HEK293 (cell line): Measurements from ENCODE around the gene SLC10A6.

ENCODE experiments used
- BCL11B ChIP-seq: fragments of 450-650 bp; formaldehyde crosslinking; IDR thresholded peaks from 2 replicates; pipeline ENCODE4 v1.5.1; 2016; ENCODE audit warnings: low read depth, missing biosample characterization, missing genetic modification characterization
- FEZF1 ChIP-seq: fragments of 450-650 bp; formaldehyde crosslinking; IDR thresholded peaks from 2 replicates; pipeline ENCODE4 v1.5.1; 2016; ENCODE audit warnings: missing biosample characterization, missing genetic modification characterization
- GFI1B ChIP-seq: fragments of 450-650 bp; formaldehyde crosslinking; IDR thresholded peaks from 2 replicates; pipeline ENCODE4 v1.5.1; 2016; ENCODE audit warnings: missing biosample characterization, missing genetic modification characterization
- HOXC10 ChIP-seq: sonication (generic); formaldehyde crosslinking; IDR thresholded peaks from 2 replicates; pipeline ENCODE4 v1.8.1; 2023; ENCODE audit warnings: mild to moderate bottlenecking, missing genetic modification reagents
- KLF1 ChIP-seq: fragments of 450-650 bp; formaldehyde crosslinking; IDR thresholded peaks from 2 replicates; pipeline ENCODE4 v1.5.1; 2016; ENCODE audit warnings: missing biosample characterization, missing genetic modification characterization
- KLF17 ChIP-seq: fragments of 450-650 bp; formaldehyde crosslinking; IDR thresholded peaks from 2 replicates; pipeline ENCODE4 v1.5.1; 2016; ENCODE audit warnings: missing biosample characterization, missing genetic modification characterization
- RBAK ChIP-seq: fragments of 450-650 bp; formaldehyde crosslinking; IDR thresholded peaks from 2 replicates; pipeline ENCODE4 v1.5.1; 2016; ENCODE audit warnings: missing biosample characterization, missing genetic modification characterization
- SCRT2 ChIP-seq: fragments of 450-650 bp; formaldehyde crosslinking; IDR thresholded peaks from 2 replicates; pipeline ENCODE4 v1.5.1; 2016; ENCODE audit warnings: missing biosample characterization, missing genetic modification characterization
- SETDB1 ChIP-seq: IDR thresholded peaks from one replicate; pipeline ENCODE4 v1.6.1; 2017; ENCODE audit warnings: mild to moderate bottlenecking, low read length, moderate library complexity, mixed read lengths; ENCODE audit not compliant: insufficient read length
- SP3 ChIP-seq: fragments of 450-650 bp; formaldehyde crosslinking; IDR thresholded peaks from 2 replicates; pipeline ENCODE4 v1.5.1; 2016; ENCODE audit warnings: missing biosample characterization, missing genetic modification characterization
- SP7 ChIP-seq: fragments of 450-650 bp; formaldehyde crosslinking; IDR thresholded peaks from 2 replicates; pipeline ENCODE4 v1.5.1; 2016; ENCODE audit warnings: missing biosample characterization, missing genetic modification characterization
- ZBTB21 ChIP-seq: fragments of 450-650 bp; formaldehyde crosslinking; IDR thresholded peaks from 2 replicates; pipeline ENCODE4 v1.5.1; 2017; ENCODE audit warnings: missing biosample characterization, missing genetic modification characterization
- ZBTB7A ChIP-seq: fragments of 450-650 bp; formaldehyde crosslinking; IDR thresholded peaks from 2 replicates; pipeline ENCODE4 v1.5.1; 2016; ENCODE audit warnings: low read depth, missing biosample characterization, missing genetic modification characterization
- ZNF140 ChIP-seq: fragments of 450-650 bp; formaldehyde crosslinking; IDR thresholded peaks from 2 replicates; pipeline ENCODE4 v1.5.1; 2016; ENCODE audit warnings: missing biosample characterization, missing genetic modification characterization
- ZNF16 ChIP-seq: fragments of 450-650 bp; formaldehyde crosslinking; IDR thresholded peaks from 2 replicates; pipeline ENCODE4 v1.5.1; 2016; ENCODE audit warnings: low read depth, missing biosample characterization, missing genetic modification characterization
- ZNF18 ChIP-seq: fragments of 450-650 bp; formaldehyde crosslinking; IDR thresholded peaks from 2 replicates; pipeline ENCODE4 v1.5.1; 2016; ENCODE audit warnings: missing biosample characterization, missing genetic modification characterization
- ZNF211 ChIP-seq: fragments of 450-650 bp; formaldehyde crosslinking; IDR thresholded peaks from 2 replicates; pipeline ENCODE4 v1.5.1; 2016; ENCODE audit warnings: low read depth, missing biosample characterization, missing genetic modification characterization
- ZNF335 ChIP-seq: fragments of 450-650 bp; formaldehyde crosslinking; conservative IDR thresholded peaks from 2 replicates; pipeline ENCODE4 v1.5.1; 2016; ENCODE audit warnings: missing biosample characterization, missing genetic modification characterization
- ZNF521 ChIP-seq: fragments of 450-650 bp; formaldehyde crosslinking; IDR thresholded peaks from 2 replicates; pipeline ENCODE4 v1.5.1; 2017; ENCODE audit warnings: missing biosample characterization, mild to moderate bottlenecking, missing genetic modification characterization
- ZNF580 ChIP-seq: fragments of 450-650 bp; formaldehyde crosslinking; IDR thresholded peaks from 2 replicates; pipeline ENCODE4 v1.5.1; 2016; ENCODE audit warnings: missing biosample characterization, missing genetic modification characterization
- ZNF623 ChIP-seq: fragments of 450-650 bp; formaldehyde crosslinking; IDR thresholded peaks from 2 replicates; pipeline ENCODE4 v1.5.1; 2016; ENCODE audit warnings: missing biosample characterization, missing genetic modification characterization
- ZNF692 ChIP-seq: fragments of 450-650 bp; formaldehyde crosslinking; IDR thresholded peaks from 2 replicates; pipeline ENCODE4 v1.5.1; 2016; ENCODE audit warnings: missing biosample characterization, missing genetic modification characterization
- ZNF701 ChIP-seq: fragments of 450-650 bp; formaldehyde crosslinking; IDR thresholded peaks from 2 replicates; pipeline ENCODE4 v1.5.1; 2016; ENCODE audit warnings: missing biosample characterization, missing genetic modification characterization
- ZNF747 ChIP-seq: fragments of 450-650 bp; formaldehyde crosslinking; IDR thresholded peaks from 2 replicates; pipeline ENCODE4 v1.5.1; 2016; ENCODE audit warnings: missing biosample characterization, missing genetic modification characterization
- TF ChIP-seq, protein P1 (sequence below): fragments of 450-650 bp; formaldehyde crosslinking; IDR thresholded peaks from 2 replicates; pipeline ENCODE4 v1.5.1; 2016; ENCODE audit warnings: missing biosample characterization, missing genetic modification characterization
- TF ChIP-seq, protein P2 (sequence below): IDR thresholded peaks from 2 replicates; pipeline ENCODE4 v1.6.1; 2011; ENCODE audit warnings: mild to moderate bottlenecking, low read depth, low read length, borderline replicate concordance

The SLC10A6 gene

DNA sequence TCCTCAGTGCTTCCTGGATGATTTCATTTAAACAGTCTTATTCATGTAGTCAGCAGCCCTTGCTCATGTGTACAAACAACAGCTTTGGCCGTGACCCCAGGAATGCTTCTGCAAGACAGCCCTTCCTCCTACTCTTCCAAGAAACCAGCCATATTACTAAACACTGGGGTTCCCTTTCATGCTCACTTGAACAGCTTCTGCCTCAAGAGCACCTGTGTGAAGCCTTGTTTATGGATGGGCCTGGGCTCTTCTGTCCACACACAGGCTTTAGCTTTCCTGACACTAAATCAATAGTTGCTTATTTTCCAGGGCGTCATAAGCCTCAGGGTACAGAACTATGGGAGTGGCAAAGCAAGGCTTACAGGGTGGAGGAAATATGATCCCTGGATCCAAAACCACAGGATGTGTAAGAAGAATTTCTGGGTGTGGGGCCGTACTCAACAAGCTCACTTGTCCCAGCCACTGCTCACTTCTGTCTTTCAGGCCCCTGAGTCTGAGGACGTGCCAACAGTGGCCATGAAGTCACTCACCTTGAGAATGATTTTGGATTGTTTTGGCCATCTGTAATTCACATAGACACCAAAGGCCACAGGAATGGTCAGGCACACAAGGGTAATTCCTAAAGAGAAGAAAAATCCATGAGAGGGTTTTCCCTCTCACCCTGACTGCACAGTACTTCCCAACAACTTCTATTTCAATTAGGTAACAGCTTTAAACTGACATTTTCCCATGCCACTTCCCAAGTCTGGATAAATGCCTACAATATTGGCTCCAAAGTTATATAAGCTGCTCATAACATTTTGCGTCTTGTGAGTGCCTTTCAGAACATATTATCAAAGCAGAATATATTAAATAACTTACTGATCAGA, 17.7 kb downstream of the SLC10A6 start (continued):
- TF ChIP-seq FEZF1 (tag by site-specific recombination) (peak; percentile 60), ZNF211 (tag by site-specific recombination) (no peak), ZNF18 (tag by site-specific recombination) (no peak), ZBTB7A (no peak), ZNF140 (tag by site-specific recombination) (no peak), ZNF335 (peak; percentile 31; the same call in 1 of the 2 replicates), ZNF521 (tag by site-specific recombination) (no peak), GFI1B (tag by site-specific recombination) (no peak), ZNF701 (tag by site-specific recombination) (no peak), SP7 (tag by site-specific recombination) (peak; percentile 39; the same call in 1 of the 2 replicates), HOXC10 (CRISPR knock-in tag) (no peak), BCL11B (tag by site-specific recombination) (no peak), ZNF16 (no peak), RBAK (tag by site-specific recombination) (no peak), ZBTB21 (tag by site-specific recombination) (no peak), KLF17 (tag by site-specific recombination) (0 out of 2 replicates have a peak, but pooled peaks have one; percentile 62), SCRT2 (tag by site-specific recombination) (peak; percentile 45), ZNF692 (no peak), SETDB1 (peak; percentile 14), ZNF623 (tag by site-specific recombination) (no peak), KLF1 (tag by site-specific recombination) (peak; percentile 87), SP3 (tag by site-specific recombination) (no peak), ZNF747 (tag by site-specific recombination) (no peak), ZNF580 (tag by site-specific recombination) (no peak)
- TF ChIP-seq, protein P1, sequence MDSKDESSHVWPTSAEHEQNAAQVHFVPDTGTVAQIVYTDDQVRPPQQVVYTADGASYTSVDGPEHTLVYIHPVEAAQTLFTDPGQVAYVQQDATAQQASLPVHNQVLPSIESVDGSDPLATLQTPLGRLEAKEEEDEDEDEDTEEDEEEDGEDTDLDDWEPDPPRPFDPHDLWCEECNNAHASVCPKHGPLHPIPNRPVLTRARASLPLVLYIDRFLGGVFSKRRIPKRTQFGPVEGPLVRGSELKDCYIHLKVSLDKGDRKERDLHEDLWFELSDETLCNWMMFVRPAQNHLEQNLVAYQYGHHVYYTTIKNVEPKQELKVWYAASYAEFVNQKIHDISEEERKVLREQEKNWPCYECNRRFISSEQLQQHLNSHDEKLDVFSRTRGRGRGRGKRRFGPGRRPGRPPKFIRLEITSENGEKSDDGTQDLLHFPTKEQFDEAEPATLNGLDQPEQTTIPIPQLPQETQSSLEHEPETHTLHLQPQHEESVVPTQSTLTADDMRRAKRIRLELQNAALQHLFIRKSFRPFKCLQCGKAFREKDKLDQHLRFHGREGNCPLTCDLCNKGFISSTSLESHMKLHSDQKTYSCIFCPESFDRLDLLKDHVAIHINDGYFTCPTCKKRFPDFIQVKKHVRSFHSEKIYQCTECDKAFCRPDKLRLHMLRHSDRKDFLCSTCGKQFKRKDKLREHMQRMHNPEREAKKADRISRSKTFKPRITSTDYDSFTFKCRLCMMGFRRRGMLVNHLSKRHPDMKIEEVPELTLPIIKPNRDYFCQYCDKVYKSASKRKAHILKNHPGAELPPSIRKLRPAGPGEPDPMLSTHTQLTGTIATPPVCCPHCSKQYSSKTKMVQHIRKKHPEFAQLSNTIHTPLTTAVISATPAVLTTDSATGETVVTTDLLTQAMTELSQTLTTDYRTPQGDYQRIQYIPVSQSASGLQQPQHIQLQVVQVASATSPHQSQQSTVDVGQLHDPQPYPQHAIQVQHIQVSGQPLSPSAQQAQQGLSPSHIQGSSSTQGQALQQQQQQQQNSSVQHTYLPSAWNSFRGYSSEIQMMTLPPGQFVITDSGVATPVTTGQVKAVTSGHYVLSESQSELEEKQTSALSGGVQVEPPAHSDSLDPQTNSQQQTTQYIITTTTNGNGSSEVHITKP: peak; percentile 36; the same call in 1 of the 2 replicates
- TF ChIP-seq, protein P2, sequence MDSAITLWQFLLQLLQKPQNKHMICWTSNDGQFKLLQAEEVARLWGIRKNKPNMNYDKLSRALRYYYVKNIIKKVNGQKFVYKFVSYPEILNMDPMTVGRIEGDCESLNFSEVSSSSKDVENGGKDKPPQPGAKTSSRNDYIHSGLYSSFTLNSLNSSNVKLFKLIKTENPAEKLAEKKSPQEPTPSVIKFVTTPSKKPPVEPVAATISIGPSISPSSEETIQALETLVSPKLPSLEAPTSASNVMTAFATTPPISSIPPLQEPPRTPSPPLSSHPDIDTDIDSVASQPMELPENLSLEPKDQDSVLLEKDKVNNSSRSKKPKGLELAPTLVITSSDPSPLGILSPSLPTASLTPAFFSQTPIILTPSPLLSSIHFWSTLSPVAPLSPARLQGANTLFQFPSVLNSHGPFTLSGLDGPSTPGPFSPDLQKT: no peak
